Measurements from ENCODE around the gene CTIF.
"Not testable (repeated sequence)": the region's sequence is repeated elsewhere in the genome, so short reads cannot be mapped to it uniquely, and the experiment has no call there.

CTIF gene

DNA sequence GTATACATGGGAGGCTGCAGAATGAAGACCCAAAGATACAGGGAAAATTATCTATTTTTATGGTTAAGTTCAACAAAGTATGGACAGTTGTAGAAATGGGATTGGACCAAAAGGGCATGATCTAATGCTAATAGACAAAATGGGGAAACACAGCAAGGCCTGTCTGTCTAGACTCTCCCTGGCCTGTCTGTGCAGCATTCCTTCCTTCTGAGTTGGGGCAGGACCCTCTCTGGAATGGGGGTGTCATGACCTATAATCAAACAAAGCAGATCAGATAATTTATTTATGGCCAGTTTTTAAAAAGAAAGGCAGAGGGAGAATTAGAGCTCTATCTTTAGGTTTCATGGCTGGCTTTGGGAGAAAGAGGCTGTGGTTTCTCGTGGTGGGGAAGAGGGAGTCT lies 104.4 kb downstream of the CTIF start:
- no peak for DNase-seq (ENCODE audit: low spot score)

GRCh38 chr18:48644029-48644428 lies 105.2 kb downstream of the CTIF start:
- no peak for DNase-seq (ENCODE audit: low spot score)

- no peak for DNase-seq (ENCODE audit: low spot score)
Observed at GRCh38 chr18:48645427-48646002, 106.7 kb downstream of the CTIF start.

DNA sequence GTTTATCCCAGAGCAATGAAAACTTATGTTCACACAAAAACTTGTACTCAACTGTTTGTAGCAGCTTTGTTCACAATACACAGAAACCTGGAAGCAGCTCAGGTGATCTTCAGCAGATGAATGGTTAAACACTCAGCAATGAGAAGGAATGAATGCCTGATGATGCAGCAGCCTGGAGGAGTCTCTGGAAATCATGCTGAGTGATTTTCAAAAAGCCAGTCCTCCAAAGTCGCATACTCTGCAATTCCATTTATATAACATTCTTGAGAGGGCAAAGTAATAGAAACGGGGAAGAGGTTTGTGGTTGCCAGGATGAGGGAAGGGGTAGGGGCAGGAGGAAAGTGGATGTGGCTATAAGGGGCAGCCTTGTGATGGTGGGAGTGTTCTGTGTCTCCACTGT lies 108.1 kb downstream of the CTIF start:
- no peak for DNase-seq (ENCODE audit: low spot score)

DNA sequence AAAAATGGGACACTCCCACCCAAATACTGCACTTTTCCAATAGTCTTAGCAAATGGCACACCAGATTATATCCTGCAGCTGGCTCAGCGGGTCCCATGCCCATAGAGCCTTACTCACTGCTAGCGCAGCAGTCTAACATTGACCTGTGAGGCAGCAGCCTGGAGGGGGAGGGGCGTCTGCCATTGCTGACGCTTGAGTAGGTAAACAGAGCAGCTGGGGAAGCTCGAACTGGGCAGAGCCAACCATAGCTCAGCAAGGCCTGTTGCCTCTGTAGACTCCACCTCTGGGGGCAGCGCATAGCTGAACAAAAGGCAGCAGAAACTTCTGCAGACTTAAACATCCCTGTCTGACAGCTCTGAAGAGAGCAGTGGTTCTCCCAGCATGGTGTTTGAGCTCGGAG lies 110.4 kb downstream of the CTIF start:
- DNase-seq (ENCODE audit: low spot score), result no peak

DNA sequence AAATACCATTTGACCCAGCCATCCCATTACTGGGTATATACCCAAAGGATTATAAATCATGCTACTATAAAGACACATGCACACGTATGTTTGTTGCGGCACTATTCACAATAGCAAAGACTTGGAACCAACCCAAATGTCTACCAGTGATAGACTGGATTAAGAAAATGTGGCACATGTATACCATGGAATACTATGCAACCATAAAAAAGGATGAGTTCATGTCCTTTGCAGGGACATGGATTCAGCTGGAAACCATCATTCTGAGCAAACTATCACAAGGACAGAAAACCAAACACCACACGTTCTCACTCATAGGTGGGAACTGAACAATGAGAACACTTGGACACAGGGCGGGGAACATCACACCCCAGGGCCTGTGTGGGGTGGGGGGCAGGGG lies 115.8 kb downstream of the CTIF start:
- DNase-seq (ENCODE audit: low spot score), result not testable (repeated sequence)

DNA sequence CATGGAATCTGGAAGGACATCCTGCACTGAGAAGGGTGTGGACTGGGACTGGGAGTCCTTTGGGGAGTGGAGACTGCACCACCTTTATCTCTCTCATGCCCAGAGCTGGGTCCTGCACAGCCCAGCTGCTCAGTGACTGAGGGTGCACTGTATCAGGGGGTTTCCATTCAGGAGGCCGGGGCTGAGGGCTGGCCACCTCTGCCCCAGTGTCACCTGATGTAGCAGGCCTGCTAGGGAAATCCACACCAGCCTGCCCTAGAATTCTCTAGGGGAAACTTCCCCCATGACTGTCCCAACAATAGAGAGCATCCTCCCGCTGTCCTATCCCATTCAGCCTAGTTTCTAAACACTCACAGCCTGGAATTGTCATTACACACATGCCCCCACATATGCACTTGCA lies 116.7 kb downstream of the CTIF start:
- no peak for DNase-seq (ENCODE audit: low spot score)

DNA sequence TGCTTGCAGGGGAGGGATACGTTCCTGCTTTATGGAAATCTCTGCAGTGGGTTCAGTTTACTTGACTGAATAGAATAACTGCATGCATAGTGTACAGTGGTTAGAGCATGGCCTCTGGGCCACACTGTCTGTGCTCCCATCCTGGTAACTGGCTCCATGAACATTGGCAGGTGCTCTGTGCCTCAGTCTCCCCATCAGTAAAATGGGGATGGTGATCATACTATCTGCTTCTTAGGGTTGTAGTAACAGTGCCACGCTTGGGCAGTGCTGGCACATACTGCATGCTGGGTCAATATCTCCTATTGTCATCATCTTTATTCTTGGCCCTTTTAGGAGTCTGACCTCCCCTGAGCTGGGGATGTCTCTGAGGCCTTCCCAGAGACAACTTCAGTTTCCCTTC lies 117.3 kb downstream of the CTIF start:
- DNase-seq (ENCODE audit: low spot score), result no peak

DNA sequence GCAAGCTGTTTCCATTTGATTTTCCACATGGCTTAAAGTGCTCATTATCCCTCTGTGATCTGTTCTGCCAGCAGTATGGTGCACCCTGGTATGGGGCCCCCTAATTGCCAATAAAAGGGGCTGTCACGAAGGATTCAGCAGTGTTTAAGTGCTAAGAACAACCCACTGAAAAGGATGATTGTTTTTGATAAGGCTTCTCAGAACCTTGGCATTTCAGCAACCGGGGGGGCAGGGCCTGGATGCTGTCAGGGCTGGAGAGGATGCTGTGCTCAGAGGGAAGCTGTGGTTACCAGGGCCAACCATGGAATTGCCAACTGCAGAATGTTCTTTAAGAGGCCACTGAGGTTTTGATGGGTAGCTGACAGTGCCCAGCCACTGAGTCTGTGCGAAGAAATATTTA lies 117.8 kb downstream of the CTIF start:
- DNase-seq (ENCODE audit: low spot score), result no peak

- no peak for DNase-seq (ENCODE audit: low spot score)
Observed at GRCh38 chr18:48657447-48658120, 118.8 kb downstream of the CTIF start.

DNA sequence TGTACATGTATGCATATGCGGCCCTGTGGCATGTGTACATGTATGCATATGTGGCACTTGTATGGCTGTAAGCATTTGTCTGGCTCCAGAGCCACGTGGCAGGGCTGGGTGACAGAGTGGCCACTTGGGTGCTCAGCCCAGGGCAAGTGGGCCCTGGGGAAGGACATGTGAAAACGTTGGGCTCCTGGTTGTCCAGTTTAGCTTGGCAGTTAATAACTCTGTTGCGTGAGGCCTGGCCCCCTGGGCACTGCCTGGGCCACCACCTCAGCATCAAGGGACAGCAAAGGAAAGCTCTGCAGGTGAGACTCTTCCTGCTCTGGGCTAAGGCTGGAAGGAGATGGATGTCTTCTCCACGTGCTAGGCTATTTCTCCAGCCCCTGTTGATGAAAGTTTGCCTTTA lies 119.9 kb downstream of the CTIF start:
- no peak for DNase-seq (ENCODE audit: low spot score)

DNA sequence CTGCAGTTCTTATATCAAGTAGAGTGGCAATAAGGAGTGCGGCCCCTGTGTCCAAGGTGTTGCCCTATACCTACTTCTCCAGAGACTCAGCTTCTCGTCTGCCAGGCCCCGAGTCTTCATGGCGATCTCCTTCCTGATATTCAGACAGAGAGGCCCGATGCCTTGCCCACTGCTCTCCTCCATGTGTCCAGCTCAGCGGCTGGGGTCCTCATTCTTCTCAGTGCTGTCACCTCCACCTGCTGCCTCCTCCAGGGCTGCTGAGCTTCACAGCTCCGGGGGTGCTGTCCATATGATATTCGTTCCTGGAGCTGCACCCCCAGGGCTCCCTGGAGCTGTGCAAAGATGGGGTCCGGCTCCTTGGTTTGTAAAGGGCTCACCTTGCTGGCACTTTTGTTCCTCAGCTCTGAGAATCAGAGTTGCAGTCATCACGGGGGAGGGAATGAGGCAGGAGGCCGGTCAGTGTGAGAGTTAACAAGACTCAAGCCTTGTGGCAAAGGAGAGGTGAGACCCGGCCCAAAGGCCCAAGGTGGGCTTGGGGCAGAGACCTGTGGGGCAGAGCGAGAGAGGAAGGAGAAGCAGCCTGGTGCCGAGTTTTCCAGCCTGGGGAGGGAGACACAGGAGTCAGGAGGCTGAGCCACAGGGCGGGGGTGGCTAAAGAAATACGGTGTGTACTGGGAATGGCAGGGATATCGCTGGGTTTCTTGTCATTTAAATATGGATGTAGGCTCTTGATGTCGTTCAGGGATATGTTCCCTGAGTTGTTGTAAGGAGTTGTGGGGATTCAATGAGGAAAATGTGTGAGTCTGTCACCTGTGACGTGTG lies 120.6 kb downstream of the CTIF start:
- DNase-seq (ENCODE audit: low spot score), result no peak

- DNase-seq (ENCODE audit: low spot score), result no peak
Observed at GRCh38 chr18:48660346-48661228, 121.8 kb downstream of the CTIF start.

- DNase-seq (ENCODE audit: low spot score), result no peak
Observed at GRCh38 chr18:48661421-48661820, 122.6 kb downstream of the CTIF start.

GRCh38 chr18:48662011-48662661 lies 123.3 kb downstream of the CTIF start:
- no peak for DNase-seq (ENCODE audit: low spot score)

GRCh38 chr18:48663096-48663930 lies 124.5 kb downstream of the CTIF start:
- no peak for DNase-seq (ENCODE audit: low spot score)

DNA sequence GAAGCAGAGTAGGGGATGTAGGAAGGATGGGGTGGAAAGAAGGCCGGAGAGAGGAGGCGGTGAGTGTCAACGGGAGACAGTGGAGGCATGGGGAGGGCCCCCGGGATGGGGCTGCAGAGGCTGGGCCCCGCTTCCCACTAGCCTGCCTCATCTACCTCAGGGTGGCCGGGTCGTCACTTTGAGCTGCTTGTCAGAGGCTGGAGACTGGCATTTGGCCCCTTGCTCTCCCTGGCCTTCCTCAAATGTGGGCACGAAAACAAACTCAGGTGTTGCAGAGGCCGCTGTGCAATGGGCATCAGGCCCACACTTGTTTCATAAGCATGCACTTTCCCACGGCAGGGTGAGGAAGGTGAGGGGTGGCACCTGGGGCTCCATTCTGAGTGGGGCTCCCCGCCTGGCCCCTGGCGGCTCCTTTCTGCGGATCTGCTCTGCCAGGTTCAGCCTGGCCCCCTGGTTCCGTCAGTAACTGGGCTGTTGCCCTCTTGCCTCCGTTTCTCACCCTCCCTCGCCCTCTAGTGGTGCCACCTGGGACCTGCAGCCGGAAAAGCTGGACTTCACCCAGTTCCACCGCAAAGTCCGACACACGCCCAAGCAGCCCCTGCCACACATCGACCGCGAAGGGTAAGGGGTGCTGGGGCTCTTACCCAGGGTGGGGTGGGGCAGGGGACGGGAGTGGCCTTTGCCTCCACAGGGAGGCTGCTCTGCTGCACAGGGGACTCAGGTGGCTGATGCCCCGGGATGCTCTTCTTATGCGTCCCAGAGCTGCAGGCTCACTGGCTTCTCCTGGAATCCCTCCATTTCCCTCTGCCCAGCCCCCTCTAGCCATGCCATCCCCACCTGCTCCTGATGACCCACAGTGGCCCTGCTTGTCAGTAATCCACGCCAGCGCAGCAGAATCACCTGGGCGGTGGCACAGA lies 125.4 kb downstream of the CTIF start:
- no peak for DNase-seq (ENCODE audit: low spot score)

DNA sequence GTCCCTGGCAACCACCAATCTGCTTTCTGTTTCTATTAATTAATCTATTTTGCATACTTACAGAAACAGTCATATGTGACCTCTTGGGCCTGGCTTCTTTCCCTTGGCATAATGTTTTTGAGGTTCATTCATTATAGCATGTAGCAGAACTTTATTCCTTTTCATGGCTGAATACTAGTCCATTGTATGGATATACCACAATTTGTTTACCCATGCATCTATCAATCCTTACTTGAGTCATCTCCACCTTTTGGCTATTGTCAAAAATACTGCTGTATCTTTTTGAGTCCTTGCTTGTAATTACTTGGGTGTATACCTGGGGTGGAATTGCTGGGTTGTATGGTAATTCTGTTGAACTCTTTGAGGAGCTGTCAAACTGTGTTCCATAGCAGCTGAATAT lies 126.8 kb downstream of the CTIF start:
- DNase-seq (ENCODE audit: low spot score), result no peak

DNA sequence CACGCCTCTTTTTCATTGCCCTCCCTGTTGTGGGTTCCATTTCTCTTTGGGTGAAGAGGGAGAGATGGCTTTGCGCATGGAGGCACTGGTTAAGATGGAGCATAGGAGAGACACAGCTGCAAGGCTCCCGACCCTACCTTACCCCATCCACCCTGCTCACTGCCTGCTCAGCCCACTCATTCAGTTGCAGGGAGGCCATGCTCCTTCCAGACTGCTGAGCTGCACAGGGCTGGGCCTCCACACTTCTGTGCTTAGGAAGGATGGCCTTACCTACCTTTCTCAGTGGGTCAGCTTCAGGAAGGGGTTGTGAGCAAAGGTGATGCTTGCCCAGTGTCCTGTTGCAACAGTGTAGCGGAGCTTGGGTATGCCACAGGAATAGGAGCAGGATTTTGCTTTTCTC lies 127.8 kb downstream of the CTIF start:
- DNase-seq (ENCODE audit: low spot score), result no peak

Measured in RKO (cell line).